NCI-H82 treated with DMSO at 0.1 percent for 48 hours (cell line): ENCODE data around the gene PGAP3.
"Not testable (repeated sequence)": the region's sequence is repeated elsewhere in the genome, so short reads cannot be mapped to it uniquely, and the experiment has no call there.

ENCODE experiments used
- DNase-seq: peaks from one replicate; lab custom pipeline; 2025; ENCODE audit not compliant: unreplicated experiment; lab: John Stamatoyannopoulos, UW

PGAP3 gene

GRCh38 chr17:39715375-39716072 lies 27.7 kb upstream of the PGAP3 start:
- DNase-seq: no peak

- DNase-seq: no peak
Measured at GRCh38 chr17:39714234-39714633, 26.4 kb upstream of the PGAP3 start.

- no peak for DNase-seq
Measured at GRCh38 chr17:39711851-39712250, 24.0 kb upstream of the PGAP3 start.

- DNase-seq: not testable (repeated sequence)
Measured at GRCh38 chr17:39711071-39711470, 23.2 kb upstream of the PGAP3 start.

GRCh38 chr17:39709998-39710964 lies 22.4 kb upstream of the PGAP3 start:
- no peak for DNase-seq

GRCh38 chr17:39709319-39709997 lies 21.6 kb upstream of the PGAP3 start:
- no peak for DNase-seq

- DNase-seq: no peak
Measured at GRCh38 chr17:39706921-39707337, 19.1 kb upstream of the PGAP3 start.

GRCh38 chr17:39706383-39706782 lies 18.5 kb upstream of the PGAP3 start:
- DNase-seq: no peak

- DNase-seq: no peak
Measured at GRCh38 chr17:39705786-39706348, 18.0 kb upstream of the PGAP3 start.

GRCh38 chr17:39704821-39705551 lies 17.1 kb upstream of the PGAP3 start:
- no peak for DNase-seq

- no peak for DNase-seq
Measured at GRCh38 chr17:39703913-39704312, 16.1 kb upstream of the PGAP3 start.

GRCh38 chr17:39702901-39703893 lies 15.3 kb upstream of the PGAP3 start:
- DNase-seq: no peak

- DNase-seq: no peak
Measured at GRCh38 chr17:39701784-39702422, 14.0 kb upstream of the PGAP3 start.

GRCh38 chr17:39701012-39701783 lies 13.3 kb upstream of the PGAP3 start:
- DNase-seq: no peak

- no peak for DNase-seq
Measured at GRCh38 chr17:39700148-39700987, 12.5 kb upstream of the PGAP3 start.

- DNase-seq: no peak
Measured at GRCh38 chr17:39699818-39700147, 11.9 kb upstream of the PGAP3 start, which contains the start of gene ERBB2. ERBB2 (plus strand) TSS chr17:39700064; CDS start chr17:39700239, 175 bp downstream.

- DNase-seq: not testable (repeated sequence)
Measured at GRCh38 chr17:39699157-39699817, 11.4 kb upstream of the PGAP3 start.
